Activated T-cell treated with anti-CD3 and anti-CD28 coated beads for 1 hour (primary cell): ENCODE measurements around the gene RERE.

ENCODE experiments used
- DNase-seq: peaks from one replicate; pipeline ENCODE4 v3.0.0-alpha.2; 2020; ENCODE audit warnings: low read depth

RERE gene

GRCh38 chr1:8663915-8664329, 153.5 kb downstream of the RERE start:
- DNase-seq: no peak

- no peak for DNase-seq
Measured at GRCh38 chr1:8663090-8663802, 154.2 kb downstream of the RERE start.

GRCh38 chr1:8662380-8663072, 154.9 kb downstream of the RERE start:
- DNase-seq: no peak

- no peak for DNase-seq
Measured at GRCh38 chr1:8661185-8662110, 156.0 kb downstream of the RERE start.

- no peak for DNase-seq
Measured at GRCh38 chr1:8660411-8660828, 157.0 kb downstream of the RERE start.

- no peak for DNase-seq
Measured at GRCh38 chr1:8659593-8659992, 157.8 kb downstream of the RERE start.

- DNase-seq: no peak
Measured at GRCh38 chr1:8653878-8654277, 163.6 kb downstream of the RERE start.

- no peak for DNase-seq
Measured at GRCh38 chr1:8652467-8653046, 164.9 kb downstream of the RERE start.

GRCh38 chr1:8651962-8652361, 165.5 kb downstream of the RERE start:
- DNase-seq: no peak

GRCh38 chr1:8651236-8651890, 166.1 kb downstream of the RERE start:
- DNase-seq: no peak

- no peak for DNase-seq
Measured at GRCh38 chr1:8649875-8650274, 167.6 kb downstream of the RERE start.

- no peak for DNase-seq
Measured at GRCh38 chr1:8649027-8649426, 168.4 kb downstream of the RERE start.

GRCh38 chr1:8646996-8647395, 170.4 kb downstream of the RERE start:
- DNase-seq: no peak

GRCh38 chr1:8646189-8646588, 171.3 kb downstream of the RERE start:
- DNase-seq: no peak

- DNase-seq: no peak
Measured at GRCh38 chr1:8643542-8644536, 173.6 kb downstream of the RERE start.

- no peak for DNase-seq
Measured at GRCh38 chr1:8642114-8642513, 175.3 kb downstream of the RERE start.

- DNase-seq: no peak
Measured at GRCh38 chr1:8641377-8641997, 176.0 kb downstream of the RERE start.

- no peak for DNase-seq
Measured at GRCh38 chr1:8640950-8641349, 176.5 kb downstream of the RERE start.

GRCh38 chr1:8639148-8639547, 178.3 kb downstream of the RERE start:
- no peak for DNase-seq
